Neural progenitor cell (in vitro differentiated cells): ENCODE data around the gene SLC34A1. TPM values are rescaled to one million over a fixed set of nuclear protein-coding genes. Genes with fewer than 3 reads are reported as not detected.

Experiments
- DNase-seq: peaks from one replicate; pipeline ENCODE4 v3.0.0-alpha.2; 2016; ENCODE audit warnings: low spot score
- H2AFZ ChIP-seq: fragments of 200-600 bp; sonication (generic); replicated peaks from 2 replicates; pipeline ENCODE4 v1.6.1; 2016; ENCODE audit warnings: antibody characterized with exemption
- H3F3A ChIP-seq: fragments of 200-600 bp; sonication (generic); 2 replicates; pipeline ENCODE4 v1.6.1; 2016; ENCODE audit warnings: antibody characterized with exemption, low read depth
- H3K27ac ChIP-seq: fragments of 200-600 bp; sonication (generic); 2 replicates; pipeline ENCODE4 v1.5.1; 2016; ENCODE audit warnings: mild to moderate bottlenecking
- H3K27me3 ChIP-seq: fragments of 200-600 bp; sonication (generic); 2 replicates; pipeline ENCODE4 v1.6.1; 2016; ENCODE audit warnings: mild to moderate bottlenecking, moderate library complexity
- H3K36me3 ChIP-seq: fragments of 200-600 bp; sonication (generic); 2 replicates; pipeline ENCODE4 v1.5.1; 2016
- H3K4me1 ChIP-seq: fragments of 200-600 bp; sonication (generic); 2 replicates; pipeline ENCODE4 v1.6.1; 2016; ENCODE audit warnings: mixed run types
- H3K4me2 ChIP-seq: fragments of 200-600 bp; sonication (generic); 2 replicates; pipeline ENCODE4 v1.6.1; 2016
- H3K4me3 ChIP-seq: fragments of 200-600 bp; sonication (generic); 2 replicates; pipeline ENCODE4 v1.5.1; 2016
- H3K79me2 ChIP-seq: fragments of 200-600 bp; sonication (generic); 2 replicates; pipeline ENCODE4 v1.6.1; 2016; ENCODE audit warnings: low read depth
- H3K9ac ChIP-seq: fragments of 200-600 bp; sonication (generic); 2 replicates; pipeline ENCODE4 v1.6.1; 2016
- H3K9me3 ChIP-seq: fragments of 200-600 bp; sonication (generic); 2 replicates; pipeline ENCODE4 v1.5.1; 2016; ENCODE audit warnings: low read depth
- H4K20me1 ChIP-seq: fragments of 200-600 bp; sonication (generic); 2 replicates; pipeline ENCODE4 v1.6.1; 2016; ENCODE audit warnings: low read depth
- H3K27ac Mint-ChIP-seq: 3 replicates; pipeline ENCODE4 v1.8.0; 2021; ENCODE audit warnings: mixed read lengths
- H3K27me3 Mint-ChIP-seq: 2 replicates; pipeline ENCODE4 v1.8.0; 2022; ENCODE audit warnings: low read depth, mild to moderate bottlenecking, inconsistent platforms, moderate library complexity, mixed read lengths; ENCODE audit not compliant: insufficient read depth
- H3K36me3 Mint-ChIP-seq: 3 replicates; pipeline ENCODE4 v1.8.0; 2021; ENCODE audit warnings: mixed read lengths
- H3K4me1 Mint-ChIP-seq: 3 replicates; pipeline ENCODE4 v1.8.0; 2021; ENCODE audit warnings: mixed read lengths
- H3K4me3 Mint-ChIP-seq: 3 replicates; pipeline ENCODE4 v1.8.0; 2021; ENCODE audit warnings: mild to moderate bottlenecking, moderate library complexity, mixed read lengths
- H3K9me3 Mint-ChIP-seq: 3 replicates; pipeline ENCODE4 v1.8.0; 2020; ENCODE audit warnings: mixed read lengths
- CTCF ChIP-seq: fragments of 200-600 bp; sonication (generic); IDR thresholded peaks from 2 replicates; pipeline ENCODE4 v1.5.1; 2017; ENCODE audit warnings: antibody characterized with exemption, mild to moderate bottlenecking
- EZH2 ChIP-seq: fragments of 200-600 bp; sonication (generic); IDR thresholded peaks from 2 replicates; pipeline ENCODE4 v1.6.1; 2017; ENCODE audit warnings: antibody characterized with exemption, mild to moderate bottlenecking, moderate library complexity
- EZH2phosphoT487 ChIP-seq: fragments of 200-600 bp; sonication (generic); IDR thresholded peaks from 2 replicates; pipeline ENCODE4 v1.6.1; 2017; ENCODE audit warnings: antibody characterized with exemption
- total RNA-seq: library from RNA; depleted of rRNA; stranded (reverse); fragments of >200 nt; gene quantifications from 2 replicates; pipeline ENCODE4 v1.2.3, GENCODE V29; 2015; ENCODE audit warnings: low replicate concordance

The SLC34A1 gene
- total RNA-seq, 1 donor from 2014 or later: not detected

- Histone ChIP-seq H3K9me3 (no peaks in the 10 kb centered on the region), H3K4me2 (no peak overlapping the region), H3K27ac (no peak overlapping the region), H3K4me3 (no peak overlapping the region), H3K79me2 (no peaks in the 10 kb centered on the region), H3F3A (peaks cover 21% of the 10 kb centered on the region), H2AFZ (no peak overlapping the region), H4K20me1 (no peaks in the 10 kb centered on the region), H3K4me1 (peaks cover 5% of the 10 kb centered on the region), H3K36me3 (no peaks in the 10 kb centered on the region), H3K9ac (no peak overlapping the region), H3K27me3 (no peaks in the 10 kb centered on the region)
- DNase-seq: no peak
- Mint-ChIP-seq H3K4me1 (peaks cover 14% of the 10 kb centered on the region), H3K27ac (no peak overlapping the region), H3K36me3 (peaks cover 2% of the 10 kb centered on the region), H3K9me3 (no peaks in the 10 kb centered on the region), H3K4me3 (no peak overlapping the region), H3K27me3 (peaks cover 7% of the 10 kb centered on the region)
- TF ChIP-seq EZH2phosphoT487: no peak
- TF ChIP-seq EZH2: no peak
- no peak for TF ChIP-seq CTCF
Measured at GRCh38 chr5:177376107-177376506, 8.1 kb upstream of the SLC34A1 start.

GRCh38 chr5:177377851-177378776 lies 6.1 kb upstream of the SLC34A1 start:
- peaks cover 15% of the 10 kb centered on the region for H3K4me1 Mint-ChIP-seq
- no peaks in the 10 kb centered on the region for H3K9me3 Mint-ChIP-seq
- Histone ChIP-seq H3F3A (peaks cover 15% of the 10 kb centered on the region), H3K9ac (no peak overlapping the region), H3K27me3 (no peaks in the 10 kb centered on the region), H4K20me1 (no peaks in the 10 kb centered on the region), H3K4me1 (no peaks in the 10 kb centered on the region), H3K27ac (no peak overlapping the region), H3K4me3 (no peak overlapping the region), H3K9me3 (no peaks in the 10 kb centered on the region), H3K36me3 (no peaks in the 10 kb centered on the region), H3K79me2 (no peaks in the 10 kb centered on the region), H2AFZ (no peak overlapping the region), H3K4me2 (no peak overlapping the region)
- DNase-seq: no peak
- H3K27ac Mint-ChIP-seq: no peak overlapping the region
- H3K36me3 Mint-ChIP-seq: no peaks in the 10 kb centered on the region
- no peak overlapping the region for H3K4me3 Mint-ChIP-seq
- peak; percentile 14 for TF ChIP-seq CTCF
- TF ChIP-seq EZH2phosphoT487: no peak
- H3K27me3 Mint-ChIP-seq: peaks cover 10% of the 10 kb centered on the region

GRCh38 chr5:177378884-177379883 lies 5.0 kb upstream of the SLC34A1 start:
- Histone ChIP-seq H2AFZ (no peak overlapping the region), H3K27ac (no peak overlapping the region), H3K36me3 (no peaks in the 10 kb centered on the region), H3K4me3 (no peak overlapping the region), H3K27me3 (peaks cover 7% of the 10 kb centered on the region), H3K9me3 (no peaks in the 10 kb centered on the region), H3K79me2 (no peaks in the 10 kb centered on the region), H3K4me1 (no peaks in the 10 kb centered on the region), H3F3A (peaks cover 7% of the 10 kb centered on the region), H3K4me2 (no peak overlapping the region), H4K20me1 (no peaks in the 10 kb centered on the region), H3K9ac (no peak overlapping the region)
- H3K36me3 Mint-ChIP-seq: no peaks in the 10 kb centered on the region
- H3K4me1 Mint-ChIP-seq: peaks cover 15% of the 10 kb centered on the region
- H3K27ac Mint-ChIP-seq: peak overlapping the region; percentile 68
- no peak overlapping the region for H3K4me3 Mint-ChIP-seq
- no peaks in the 10 kb centered on the region for H3K9me3 Mint-ChIP-seq
- TF ChIP-seq EZH2 (no peak), EZH2phosphoT487 (no peak), CTCF (no peak)
- DNase-seq: no peak
- H3K27me3 Mint-ChIP-seq: peaks cover 14% of the 10 kb centered on the region
